ENCODE results near the gene CSF3R.

DNA sequence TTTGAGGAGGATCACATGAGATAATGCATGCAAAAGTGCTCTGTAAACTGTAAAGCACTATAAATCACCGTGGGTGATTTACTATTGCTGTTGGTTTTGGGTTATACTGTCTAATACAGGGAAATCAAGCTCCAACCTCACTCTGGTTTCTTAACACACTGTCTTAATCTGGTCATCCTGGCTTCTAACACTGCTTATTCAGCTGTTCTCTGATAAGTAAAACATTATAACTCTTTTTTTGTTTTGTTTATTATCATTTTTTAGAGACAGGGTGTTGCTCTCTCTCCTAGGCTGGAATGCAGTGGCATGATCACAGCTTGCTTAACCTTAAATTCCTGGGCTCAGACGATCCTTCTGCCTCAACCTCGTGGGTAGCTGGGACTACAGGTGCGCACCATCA is 63.1 kb downstream of the CSF3R start:
- TF ChIP-seq EZH2 (IDR thresholded peaks at IDR 0.05; ENCODE audit: insufficient read depth, poor library complexity, severe bottlenecking) = no peak
- no peak for TF ChIP-seq EZH2phosphoT487 (IDR thresholded peaks at IDR 0.05; ENCODE audit: insufficient read depth, low read depth)
